Activated T-helper 17 cell treated with anti-CD3 and anti-CD28 coated beads, Interleukin-2, amount 50 U/mL, for 72 hours (primary cell): ENCODE results near the gene LHX3. TPM values are rescaled to one million over a fixed set of nuclear protein-coding genes. Genes with fewer than 3 reads are reported as not detected.

Source experiments
- ATAC-seq: fragments of 150-1000 bp; cut with Tn5 transposase; replicated peaks from 2 replicates; pipeline ENCODE4 v1.10.0; 2021; ENCODE audit warnings: mild to moderate bottlenecking, moderate library complexity
- H3K27ac Mint-ChIP-seq: one replicate; pipeline ENCODE4 v1.8.0; 2022; ENCODE audit warnings: mixed read lengths
- H3K27me3 Mint-ChIP-seq: one replicate; pipeline ENCODE4 v1.8.0; 2022; ENCODE audit warnings: mixed read lengths
- H3K36me3 Mint-ChIP-seq: one replicate; pipeline ENCODE4 v1.8.0; 2022; ENCODE audit warnings: low read depth, mild to moderate bottlenecking, mixed read lengths
- H3K4me1 Mint-ChIP-seq: one replicate; pipeline ENCODE4 v1.8.0; 2022; ENCODE audit warnings: mixed read lengths
- H3K4me3 Mint-ChIP-seq: one replicate; pipeline ENCODE4 v1.8.0; 2022; ENCODE audit warnings: mild to moderate bottlenecking, mixed read lengths
- H3K9me3 Mint-ChIP-seq: one replicate; pipeline ENCODE4 v1.8.0; 2022; ENCODE audit warnings: mixed read lengths
- total RNA-seq, 2 donors: library from RNA; stranded (reverse); gene quantifications; one replicate each; pipeline ENCODE4 v1.2.3, GENCODE V29; 2022

LHX3 gene
- under 1 TPM in 1 of 2 donors, not detected in 1; 0.16 TPM for total RNA-seq

DNA sequence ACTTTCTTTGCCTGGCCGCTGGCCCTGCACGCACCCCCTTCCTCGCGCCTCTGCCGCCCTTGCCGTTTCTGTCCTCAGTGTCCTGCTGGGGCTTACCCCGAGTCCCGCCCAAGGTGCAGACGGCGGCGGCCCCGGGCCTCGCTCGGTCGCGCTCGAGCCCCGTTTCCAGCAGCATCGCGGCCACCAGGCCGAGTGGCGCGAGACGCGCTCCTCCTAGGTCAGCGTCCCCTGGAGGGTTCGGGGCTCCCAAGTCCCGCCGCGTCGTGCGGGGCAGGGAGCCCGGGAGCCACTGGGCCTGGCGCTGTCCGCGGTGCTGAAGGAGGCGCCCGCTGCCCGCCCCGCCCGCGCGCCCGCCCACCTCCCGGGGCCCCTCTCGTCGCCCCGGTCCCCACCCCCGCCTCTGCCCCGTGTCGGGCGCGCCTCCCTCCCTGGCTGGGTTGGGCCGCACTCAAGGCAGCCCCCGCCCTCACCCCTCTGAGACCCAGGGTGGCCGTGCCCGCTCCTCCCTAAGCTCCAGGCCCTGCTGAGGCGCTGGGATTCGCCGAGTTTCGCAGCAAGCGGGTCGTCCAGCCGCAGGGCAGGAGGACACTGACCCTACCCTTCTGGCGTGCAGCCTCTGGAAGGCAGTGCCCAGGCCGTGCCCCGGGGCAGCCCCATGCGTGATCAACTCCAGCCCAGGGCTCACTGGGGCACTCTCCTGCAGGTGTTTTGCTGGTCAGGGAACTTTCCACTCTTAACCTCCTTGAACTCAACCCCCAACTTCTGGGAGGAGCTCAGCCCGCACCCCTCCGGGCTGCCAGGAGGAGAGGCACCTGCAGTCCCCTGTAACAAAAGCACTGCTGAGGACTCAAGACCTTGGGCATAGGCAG is at the start of gene LHX3:
TSS of gene LHX3 (minus strand) at position 291 of the 869 bp plus-strand sequence. CDS start at position 175, 116 bp downstream.
- no peak within 1 kb of the TSS for H3K27ac Mint-ChIP-seq

GRCh38 chr9:136253246-136254130 is 48.6 kb upstream of the LHX3 start:
- no peaks in the 10 kb centered on the region for H3K9me3 Mint-ChIP-seq
- no peak for ATAC-seq
- no peak overlapping the region for H3K27ac Mint-ChIP-seq
- H3K27me3 Mint-ChIP-seq = no peaks in the 10 kb centered on the region
- no peak overlapping the region for H3K4me3 Mint-ChIP-seq
- H3K4me1 Mint-ChIP-seq = no peaks in the 10 kb centered on the region
- H3K36me3 Mint-ChIP-seq = no peaks in the 10 kb centered on the region

More for the DNA sequence above, at the start of gene LHX3:
- peaks cover 40% of the 10 kb centered on the region for H3K36me3 Mint-ChIP-seq
- H3K4me3 Mint-ChIP-seq = no peak within 1 kb of the TSS
- peaks cover 9% of the 10 kb centered on the region for H3K27me3 Mint-ChIP-seq
- peak; percentile 18 for ATAC-seq
- H3K4me1 Mint-ChIP-seq = peaks cover 3% of the 10 kb centered on the region
- H3K9me3 Mint-ChIP-seq = no peaks in the 10 kb centered on the region

GRCh38 chr9:136252846-136253245 is 47.9 kb upstream of the LHX3 start:
- H3K9me3 Mint-ChIP-seq = no peaks in the 10 kb centered on the region
- no peak overlapping the region for H3K4me3 Mint-ChIP-seq
- H3K27me3 Mint-ChIP-seq = no peaks in the 10 kb centered on the region
- no peaks in the 10 kb centered on the region for H3K4me1 Mint-ChIP-seq
- H3K36me3 Mint-ChIP-seq = no peaks in the 10 kb centered on the region
- no peak for ATAC-seq
- no peak overlapping the region for H3K27ac Mint-ChIP-seq

GRCh38 chr9:136252281-136252680 is 47.4 kb upstream of the LHX3 start:
- Mint-ChIP-seq H3K27me3 (no peaks in the 10 kb centered on the region), H3K27ac (no peak overlapping the region), H3K4me3 (no peak overlapping the region), H3K9me3 (no peaks in the 10 kb centered on the region), H3K36me3 (no peaks in the 10 kb centered on the region), H3K4me1 (no peaks in the 10 kb centered on the region)
- no peak for ATAC-seq

- Mint-ChIP-seq H3K4me1 (no peaks in the 10 kb centered on the region), H3K4me3 (no peak overlapping the region), H3K27me3 (no peaks in the 10 kb centered on the region), H3K27ac (no peak overlapping the region), H3K36me3 (no peaks in the 10 kb centered on the region), H3K9me3 (no peaks in the 10 kb centered on the region)
- ATAC-seq = no peak
Measured at GRCh38 chr9:136251264-136252115, 46.6 kb upstream of the LHX3 start.

DNA sequence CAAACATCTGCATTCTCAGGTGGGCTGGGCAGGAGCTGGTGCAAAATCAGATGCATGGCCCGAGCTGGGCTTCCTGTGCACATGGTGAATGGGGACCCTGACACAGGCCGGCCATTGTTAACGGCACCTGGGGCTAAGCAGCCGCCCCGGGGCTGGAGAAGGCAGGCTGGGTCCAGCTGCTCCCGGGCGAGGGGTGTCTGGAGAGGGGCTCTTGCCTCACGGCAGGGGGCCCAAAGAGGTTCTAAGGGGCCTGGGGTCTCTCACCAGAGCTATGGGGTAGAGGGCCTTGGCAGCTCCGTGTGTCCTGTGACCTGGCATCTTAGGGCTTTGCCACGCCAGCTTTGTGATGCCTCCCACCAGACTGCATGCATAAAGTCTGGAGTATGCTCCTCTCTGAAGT is 45.7 kb upstream of the LHX3 start:
- Mint-ChIP-seq H3K27me3 (no peaks in the 10 kb centered on the region), H3K9me3 (no peaks in the 10 kb centered on the region), H3K27ac (no peak overlapping the region), H3K36me3 (no peaks in the 10 kb centered on the region), H3K4me1 (no peaks in the 10 kb centered on the region), H3K4me3 (no peak overlapping the region)
- no peak for ATAC-seq

GRCh38 chr9:136249877-136250559 is 45.1 kb upstream of the LHX3 start:
- no peak for ATAC-seq
- H3K4me3 Mint-ChIP-seq = no peak overlapping the region
- H3K9me3 Mint-ChIP-seq = no peaks in the 10 kb centered on the region
- peaks cover under 1% of the 10 kb centered on the region for H3K36me3 Mint-ChIP-seq
- no peaks in the 10 kb centered on the region for H3K27me3 Mint-ChIP-seq
- no peak overlapping the region for H3K27ac Mint-ChIP-seq
- no peaks in the 10 kb centered on the region for H3K4me1 Mint-ChIP-seq

DNA sequence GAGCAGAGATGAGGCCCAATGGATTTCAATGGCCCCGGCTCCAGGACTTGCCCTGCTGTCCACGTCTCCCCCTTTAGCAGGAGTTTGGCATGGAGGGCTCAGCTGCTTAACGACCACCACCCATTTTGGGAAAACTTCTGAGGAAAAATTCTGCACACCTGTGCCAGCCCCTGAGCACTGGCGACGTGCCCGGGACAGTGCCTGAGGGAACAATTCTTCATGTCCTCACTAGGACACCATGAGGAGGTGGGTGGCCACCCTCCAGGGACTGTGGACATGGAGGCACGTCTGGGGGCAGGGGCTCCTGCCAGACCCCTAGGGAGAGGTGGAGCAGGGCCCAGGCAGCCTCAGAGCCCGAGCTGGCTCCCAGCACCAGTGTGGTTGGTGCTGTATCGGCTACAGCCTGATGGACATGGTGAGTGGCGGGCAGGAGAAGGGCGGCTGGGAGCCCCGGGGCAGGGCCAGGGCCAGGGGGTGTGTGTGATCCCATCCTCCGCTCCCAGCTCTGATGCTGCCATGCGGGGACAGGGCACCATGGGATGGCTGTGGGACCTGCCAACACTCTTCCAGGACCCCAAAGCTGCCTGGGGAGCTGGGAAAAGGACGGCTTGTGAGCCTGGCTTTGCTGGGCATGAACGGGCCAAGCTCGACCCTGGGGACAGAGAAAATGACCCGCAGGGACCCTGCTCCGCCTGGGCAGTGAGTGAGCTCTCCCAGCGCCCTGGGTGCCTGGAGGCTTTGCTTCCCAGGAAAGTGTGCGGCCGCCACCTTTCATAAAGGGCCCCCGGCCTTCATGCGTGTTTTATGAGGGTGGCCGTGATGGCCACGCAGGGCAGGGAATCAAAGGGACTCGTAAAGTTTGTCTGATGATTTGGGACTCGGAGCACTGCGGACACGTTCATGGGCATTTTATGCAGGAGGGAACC is 44.3 kb upstream of the LHX3 start:
- Mint-ChIP-seq H3K27me3 (no peaks in the 10 kb centered on the region), H3K27ac (no peak overlapping the region), H3K4me1 (peaks cover 8% of the 10 kb centered on the region), H3K9me3 (no peaks in the 10 kb centered on the region), H3K4me3 (no peak overlapping the region), H3K36me3 (peaks cover 6% of the 10 kb centered on the region)
- no peak for ATAC-seq

GRCh38 chr9:136247947-136248637 is 43.2 kb upstream of the LHX3 start:
- peaks cover 18% of the 10 kb centered on the region for H3K4me1 Mint-ChIP-seq
- peaks cover 12% of the 10 kb centered on the region for H3K36me3 Mint-ChIP-seq
- no peak for ATAC-seq
- H3K9me3 Mint-ChIP-seq = no peaks in the 10 kb centered on the region
- H3K27ac Mint-ChIP-seq = no peak overlapping the region
- H3K27me3 Mint-ChIP-seq = no peaks in the 10 kb centered on the region
- H3K4me3 Mint-ChIP-seq = no peak overlapping the region

DNA sequence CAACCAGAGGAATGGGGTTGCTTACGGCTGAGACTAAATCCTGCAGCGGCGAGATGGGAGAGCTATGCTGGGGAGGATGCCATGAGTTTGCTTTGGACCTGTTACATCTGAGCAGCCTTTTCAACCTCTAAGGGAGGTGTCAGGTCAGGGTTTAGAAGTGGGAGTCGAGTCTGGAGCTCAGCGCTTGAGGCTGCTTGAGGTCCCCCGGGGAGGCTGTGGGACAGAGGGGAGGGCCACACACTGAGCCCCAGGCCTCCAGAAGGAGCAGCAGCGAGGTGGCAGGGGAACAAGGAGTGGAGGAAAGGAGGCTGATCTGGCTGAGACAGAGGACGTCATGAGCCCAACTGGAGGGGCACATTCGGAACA is 42.6 kb upstream of the LHX3 start:
- H3K4me1 Mint-ChIP-seq = peaks cover 19% of the 10 kb centered on the region
- no peak for ATAC-seq
- peaks cover 15% of the 10 kb centered on the region for H3K36me3 Mint-ChIP-seq
- no peak overlapping the region for H3K4me3 Mint-ChIP-seq
- H3K27me3 Mint-ChIP-seq = no peaks in the 10 kb centered on the region
- H3K9me3 Mint-ChIP-seq = no peaks in the 10 kb centered on the region
- H3K27ac Mint-ChIP-seq = no peak overlapping the region

DNA sequence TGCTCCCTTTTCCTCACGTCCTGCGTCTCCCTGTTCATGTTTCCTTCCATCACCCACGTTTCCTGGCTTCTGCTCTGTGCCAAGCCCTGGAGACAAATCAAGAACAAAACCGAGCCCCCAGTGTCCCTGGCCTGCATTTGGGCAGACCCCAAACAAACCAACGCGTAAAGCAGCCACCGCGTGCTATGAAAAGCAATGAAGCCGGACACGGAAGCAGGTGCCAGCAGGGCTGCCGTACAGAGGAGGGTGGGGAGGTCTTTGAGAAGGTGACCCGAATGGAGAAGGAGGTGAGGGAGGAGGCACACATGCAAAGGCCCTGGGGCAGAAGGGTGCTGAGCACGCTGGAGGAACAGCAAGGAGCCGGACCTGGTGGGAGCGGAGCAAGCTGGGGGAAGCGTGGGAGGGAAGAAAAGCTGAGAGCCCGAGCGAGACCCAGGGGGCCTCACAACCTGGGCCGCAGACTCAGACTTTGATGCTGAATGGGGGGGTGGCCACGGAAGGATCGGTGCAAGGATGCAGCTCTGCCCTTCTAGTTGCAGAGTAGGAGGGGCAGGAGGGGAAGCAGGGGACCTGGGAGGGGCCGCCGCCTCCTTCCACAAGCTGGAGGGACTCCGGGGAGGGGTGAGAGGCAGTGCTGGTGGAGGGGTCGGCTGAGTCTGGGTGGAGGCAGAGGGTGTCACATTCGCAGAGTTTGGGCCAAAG is 42.1 kb upstream of the LHX3 start:
- Mint-ChIP-seq H3K9me3 (no peaks in the 10 kb centered on the region), H3K4me3 (no peak overlapping the region), H3K27ac (no peak overlapping the region), H3K4me1 (peaks cover 19% of the 10 kb centered on the region), H3K27me3 (no peaks in the 10 kb centered on the region), H3K36me3 (peaks cover 16% of the 10 kb centered on the region)
- ATAC-seq = no peak
